H1 (cell line): Measurements from ENCODE around the gene CLEC16A. TPM values are rescaled to one million over a fixed set of nuclear protein-coding genes. Genes with fewer than 3 reads are reported as not detected.

Experiments
- BCL11A ChIP-seq, 2 experiments: IDR thresholded peaks; one replicate each; pipeline ENCODE4 v1.6.1; 2011; ENCODE audit warnings: low read depth in 2 of 2, low read length in 2 of 2, mild to moderate bottlenecking in 2 of 2
- polyA plus RNA-seq, 7 experiments: library from polyadenylated mRNA; depleted of rRNA in 3 of 7; stranded (reverse) in 5 of 7; unstranded in 2 of 7; fragments of >200 nt in 5 of 7; fragments of 200-250 nt in 2 of 7; gene quantifications; 1 replicate in 5 of 7; 2 replicates in 1 of 7; 4 replicates in 1 of 7; pipeline versions ENCODE4 v1.2.1 to v1.2.3, GENCODE V29; 2011 to 2013; ENCODE audit warnings: missing spikeins in 2 of 7, mixed read lengths in 2 of 7
- total RNA-seq: library from RNA; stranded (reverse); fragmentation: NEBNext Ultra II Directional; extraction: Animal tissue kit (Norgen Biotek cat#: 25700); gene quantifications from 2 replicates; pipeline ENCODE4 v1.2.1, GENCODE V29; 2021

The CLEC16A gene
- total and polyA plus RNA-seq, 2 of the 8 experiments (the other 6 are each of a cell fraction or from before 2014, with no cell fraction given) = 7.6 to 19.3 TPM

DNA sequence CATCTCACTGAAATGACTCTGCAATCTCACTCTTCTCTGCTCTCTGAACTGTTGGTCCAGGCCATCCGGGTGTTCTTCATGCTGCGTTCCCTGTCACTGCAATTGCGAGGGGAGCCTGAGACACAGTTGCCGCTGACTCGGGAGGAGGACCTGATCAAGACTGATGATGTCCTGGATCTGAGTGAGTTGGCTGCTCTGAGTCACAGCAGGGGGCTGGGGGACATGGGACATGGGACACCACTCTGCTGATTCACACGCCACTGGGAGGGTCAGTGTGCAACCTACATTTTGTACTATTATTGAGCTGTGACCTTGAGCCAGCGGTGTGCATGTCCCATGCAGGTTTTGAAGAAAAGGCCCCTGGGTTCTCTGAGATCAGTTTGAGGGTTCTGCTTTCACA, 116.5 kb downstream of the CLEC16A start (continued):
- TF ChIP-seq BCL11A (IDR thresholded peaks at IDR 0.05; ENCODE audit: low read depth in 2 of 2, low read length in 2 of 2) = no peak
